ENCODE results near the gene TFAM. TPM values are rescaled to one million over a fixed set of nuclear protein-coding genes. Genes with fewer than 3 reads are reported as not detected.

The TFAM gene
- total and polyA plus RNA-seq, 2 donors from 2014 or later: 18.5 to 35.0 TPM

DNA sequence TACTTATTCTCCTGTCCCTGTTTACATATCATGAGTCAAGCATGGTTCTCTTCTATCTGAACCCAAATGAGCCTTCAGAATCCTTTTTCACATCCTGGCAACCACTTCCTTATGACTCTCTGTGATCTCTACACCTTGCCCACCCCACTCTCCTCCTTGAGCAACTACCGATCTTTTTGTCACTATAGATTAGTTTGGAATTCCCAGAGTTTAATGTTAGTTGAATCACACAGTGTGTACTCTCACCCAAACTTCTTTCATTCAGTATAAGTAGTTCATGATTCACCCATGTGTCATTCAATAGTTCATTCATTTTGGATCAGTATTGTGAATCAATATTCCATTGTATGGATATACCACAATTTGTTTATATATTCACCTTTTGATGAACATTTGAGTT lies 55.3 kb downstream of the TFAM start:
- H3K4me1 ChIP-seq (ENCODE audit: control insufficient read depth in 2 of 3, insufficient read depth in 2 of 3, low read depth in 1 of 3, low read length in 3 of 3): peaks cover 5 to 16% (median 9%) of the 10 kb centered on the region in 3 donors
- no peak overlapping the region for H3K27ac ChIP-seq (ENCODE audit: low read depth in 2 of 2, low read length in 2 of 2)
- intact Hi-C loops (cut with DNase I): no loop called here
- H3K9ac ChIP-seq (ENCODE audit: low read length in 3 of 3): no peak overlapping the region
- FAIRE-seq (no peak), DNase-seq (no peak)
- H3K9me3 ChIP-seq (ENCODE audit: control insufficient read depth in 2 of 3, insufficient read depth in 1 of 3, low read length in 3 of 3): no peaks in the 10 kb centered on the region
- no peaks in the 10 kb centered on the region for H3K36me3 ChIP-seq (ENCODE audit: control insufficient read depth in 2 of 3, insufficient read depth in 3 of 3, low read length in 3 of 3)
- no peak overlapping the region for H3K4me3 ChIP-seq (ENCODE audit: low read length in 3 of 3)
- TF ChIP-seq, protein P1, sequence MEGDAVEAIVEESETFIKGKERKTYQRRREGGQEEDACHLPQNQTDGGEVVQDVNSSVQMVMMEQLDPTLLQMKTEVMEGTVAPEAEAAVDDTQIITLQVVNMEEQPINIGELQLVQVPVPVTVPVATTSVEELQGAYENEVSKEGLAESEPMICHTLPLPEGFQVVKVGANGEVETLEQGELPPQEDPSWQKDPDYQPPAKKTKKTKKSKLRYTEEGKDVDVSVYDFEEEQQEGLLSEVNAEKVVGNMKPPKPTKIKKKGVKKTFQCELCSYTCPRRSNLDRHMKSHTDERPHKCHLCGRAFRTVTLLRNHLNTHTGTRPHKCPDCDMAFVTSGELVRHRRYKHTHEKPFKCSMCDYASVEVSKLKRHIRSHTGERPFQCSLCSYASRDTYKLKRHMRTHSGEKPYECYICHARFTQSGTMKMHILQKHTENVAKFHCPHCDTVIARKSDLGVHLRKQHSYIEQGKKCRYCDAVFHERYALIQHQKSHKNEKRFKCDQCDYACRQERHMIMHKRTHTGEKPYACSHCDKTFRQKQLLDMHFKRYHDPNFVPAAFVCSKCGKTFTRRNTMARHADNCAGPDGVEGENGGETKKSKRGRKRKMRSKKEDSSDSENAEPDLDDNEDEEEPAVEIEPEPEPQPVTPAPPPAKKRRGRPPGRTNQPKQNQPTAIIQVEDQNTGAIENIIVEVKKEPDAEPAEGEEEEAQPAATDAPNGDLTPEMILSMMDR (IDR thresholded peaks at IDR 0.05; ENCODE audit: borderline replicate concordance, extremely low read depth, insufficient read depth): no peak
- no peaks in the 10 kb centered on the region for H3K27me3 ChIP-seq (ENCODE audit: control insufficient read depth, insufficient read depth, low read length)

DNA sequence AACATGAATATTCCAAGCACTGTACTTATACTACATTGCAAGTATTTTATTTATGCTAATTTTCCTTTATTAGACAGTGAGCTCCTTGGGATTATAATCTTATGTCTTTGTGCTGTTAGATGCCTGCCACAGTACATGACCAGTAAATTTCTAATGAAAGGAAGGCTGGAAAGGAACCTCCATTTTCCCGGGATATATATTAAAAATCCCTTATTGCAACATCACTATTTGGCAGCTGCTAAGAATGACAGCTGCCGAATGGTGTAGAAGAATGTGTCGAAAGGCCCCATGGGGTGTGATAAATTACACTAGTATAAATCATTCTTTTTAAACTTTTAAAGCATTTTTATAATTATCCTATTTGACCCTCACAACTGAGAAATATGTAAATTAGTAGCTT lies 59.1 kb downstream of the TFAM start:
- Histone ChIP-seq H3K27ac (ENCODE audit: low read depth in 2 of 2, low read length in 2 of 2) (no peak overlapping the region), H3K9ac (ENCODE audit: low read length in 3 of 3) (no peak overlapping the region), H3K27me3 (ENCODE audit: control insufficient read depth, insufficient read depth, low read length) (no peaks in the 10 kb centered on the region), H3K36me3 (ENCODE audit: control insufficient read depth in 2 of 3, insufficient read depth in 3 of 3, low read length in 3 of 3) (no peaks in the 10 kb centered on the region), H3K4me3 (ENCODE audit: low read length in 3 of 3) (no peak overlapping the region), H3K4me1 (ENCODE audit: control insufficient read depth in 2 of 3, insufficient read depth in 2 of 3, low read depth in 1 of 3, low read length in 3 of 3) (peaks cover 0 to 1% (median 0%) of the 10 kb centered on the region in 3 donors), H3K9me3 (ENCODE audit: control insufficient read depth in 2 of 3, insufficient read depth in 1 of 3, low read length in 3 of 3) (no peaks in the 10 kb centered on the region)
- TF ChIP-seq, protein P1 (IDR thresholded peaks at IDR 0.05; ENCODE audit: borderline replicate concordance, extremely low read depth, insufficient read depth): no peak
- intact Hi-C loops (cut with DNase I): no loop called here
- no peak for FAIRE-seq
- DNase-seq: no peak

DNA sequence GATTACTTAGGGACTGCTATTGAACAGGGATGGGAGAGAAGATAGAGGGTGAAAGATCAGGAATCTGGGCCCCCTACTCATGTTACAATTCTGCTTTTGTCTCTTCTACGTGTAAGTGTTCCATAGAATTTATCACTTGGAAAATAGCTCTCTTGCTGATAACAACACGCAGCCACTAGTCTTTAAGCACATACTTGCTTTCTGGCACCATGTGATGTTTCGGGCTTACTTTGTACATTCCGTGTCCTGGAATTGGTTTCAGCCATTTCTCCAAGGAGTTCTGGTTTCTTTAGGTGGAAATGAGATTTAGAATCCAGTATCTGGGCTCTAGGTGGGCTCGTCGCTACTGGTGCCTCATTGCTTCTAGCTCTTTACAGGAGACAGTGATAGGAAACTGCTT lies 59.7 kb downstream of the TFAM start:
- DNase-seq: no peak

More for the DNA sequence above, 59.7 kb downstream of the TFAM start:
- Histone ChIP-seq H3K27me3 (ENCODE audit: control insufficient read depth, insufficient read depth, low read length) (no peaks in the 10 kb centered on the region), H3K36me3 (ENCODE audit: control insufficient read depth in 2 of 3, insufficient read depth in 3 of 3, low read length in 3 of 3) (no peaks in the 10 kb centered on the region), H3K9me3 (ENCODE audit: control insufficient read depth in 2 of 3, insufficient read depth in 1 of 3, low read length in 3 of 3) (no peaks in the 10 kb centered on the region), H3K4me3 (ENCODE audit: low read length in 3 of 3) (no peak overlapping the region), H3K9ac (ENCODE audit: low read length in 3 of 3) (no peak overlapping the region), H3K27ac (ENCODE audit: low read depth in 2 of 2, low read length in 2 of 2) (no peak overlapping the region), H3K4me1 (ENCODE audit: control insufficient read depth in 2 of 3, insufficient read depth in 2 of 3, low read depth in 1 of 3, low read length in 3 of 3) (no peaks in the 10 kb centered on the region)
- FAIRE-seq: no peak
- TF ChIP-seq, protein P1 (IDR thresholded peaks at IDR 0.05; ENCODE audit: borderline replicate concordance, extremely low read depth, insufficient read depth): no peak
- intact Hi-C loops (cut with DNase I): no loop called here
